Measurements from ENCODE around the gene WBP1.
"Not testable (repeated sequence)": the region's sequence is repeated elsewhere in the genome, so short reads cannot be mapped to it uniquely, and the experiment has no call there.

WBP1 gene

GRCh38 chr2:74474481-74474880 lies 16.2 kb downstream of the WBP1 start:
- TF ChIP-seq, protein P1, sequence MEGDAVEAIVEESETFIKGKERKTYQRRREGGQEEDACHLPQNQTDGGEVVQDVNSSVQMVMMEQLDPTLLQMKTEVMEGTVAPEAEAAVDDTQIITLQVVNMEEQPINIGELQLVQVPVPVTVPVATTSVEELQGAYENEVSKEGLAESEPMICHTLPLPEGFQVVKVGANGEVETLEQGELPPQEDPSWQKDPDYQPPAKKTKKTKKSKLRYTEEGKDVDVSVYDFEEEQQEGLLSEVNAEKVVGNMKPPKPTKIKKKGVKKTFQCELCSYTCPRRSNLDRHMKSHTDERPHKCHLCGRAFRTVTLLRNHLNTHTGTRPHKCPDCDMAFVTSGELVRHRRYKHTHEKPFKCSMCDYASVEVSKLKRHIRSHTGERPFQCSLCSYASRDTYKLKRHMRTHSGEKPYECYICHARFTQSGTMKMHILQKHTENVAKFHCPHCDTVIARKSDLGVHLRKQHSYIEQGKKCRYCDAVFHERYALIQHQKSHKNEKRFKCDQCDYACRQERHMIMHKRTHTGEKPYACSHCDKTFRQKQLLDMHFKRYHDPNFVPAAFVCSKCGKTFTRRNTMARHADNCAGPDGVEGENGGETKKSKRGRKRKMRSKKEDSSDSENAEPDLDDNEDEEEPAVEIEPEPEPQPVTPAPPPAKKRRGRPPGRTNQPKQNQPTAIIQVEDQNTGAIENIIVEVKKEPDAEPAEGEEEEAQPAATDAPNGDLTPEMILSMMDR (IDR thresholded peaks at IDR 0.05; ENCODE audit: insufficient read depth, low read length, poor library complexity, severe bottlenecking): no peak
- DNase-seq (ENCODE audit: extremely low read depth, insufficient read length): no peak
- H3K36me3 ChIP-seq (ENCODE audit: control insufficient read depth, insufficient read depth, low read length): peaks cover 8% of the 10 kb centered on the region

GRCh38 chr2:74474899-74475298 lies 16.7 kb downstream of the WBP1 start:
- no peaks in the 10 kb centered on the region for H3K27me3 ChIP-seq (replicated peaks; ENCODE audit: control insufficient read depth, insufficient read depth, low read length)
- TF ChIP-seq, protein P1 (IDR thresholded peaks at IDR 0.05; ENCODE audit: insufficient read depth, low read length, poor library complexity, severe bottlenecking): peak; percentile 29
- no peak overlapping the region for H3K4me3 ChIP-seq (replicated peaks; ENCODE audit: low read depth, low read length)
- DNase-seq (ENCODE audit: extremely low read depth, insufficient read length): no peak
- peaks cover 8% of the 10 kb centered on the region for H3K36me3 ChIP-seq (ENCODE audit: control insufficient read depth, insufficient read depth, low read length)

More at GRCh38 chr2:74474481-74474880, 16.2 kb downstream of the WBP1 start:
- no peaks in the 10 kb centered on the region for H3K27me3 ChIP-seq (replicated peaks; ENCODE audit: control insufficient read depth, insufficient read depth, low read length)
- H3K4me3 ChIP-seq (replicated peaks; ENCODE audit: low read depth, low read length): no peak overlapping the region

- TF ChIP-seq, protein P1 (IDR thresholded peaks at IDR 0.05; ENCODE audit: insufficient read depth, low read length, poor library complexity, severe bottlenecking): no peak
- no peak for DNase-seq (ENCODE audit: extremely low read depth, insufficient read length)
- Histone ChIP-seq H3K27me3 (replicated peaks; ENCODE audit: control insufficient read depth, insufficient read depth, low read length) (no peaks in the 10 kb centered on the region), H3K4me3 (replicated peaks; ENCODE audit: low read depth, low read length) (peak overlapping the region; percentile 94), H3K36me3 (ENCODE audit: control insufficient read depth, insufficient read depth, low read length) (peaks cover 4% of the 10 kb centered on the region)
Observed at GRCh38 chr2:74481431-74481830, 23.2 kb downstream of the WBP1 start.

DNA sequence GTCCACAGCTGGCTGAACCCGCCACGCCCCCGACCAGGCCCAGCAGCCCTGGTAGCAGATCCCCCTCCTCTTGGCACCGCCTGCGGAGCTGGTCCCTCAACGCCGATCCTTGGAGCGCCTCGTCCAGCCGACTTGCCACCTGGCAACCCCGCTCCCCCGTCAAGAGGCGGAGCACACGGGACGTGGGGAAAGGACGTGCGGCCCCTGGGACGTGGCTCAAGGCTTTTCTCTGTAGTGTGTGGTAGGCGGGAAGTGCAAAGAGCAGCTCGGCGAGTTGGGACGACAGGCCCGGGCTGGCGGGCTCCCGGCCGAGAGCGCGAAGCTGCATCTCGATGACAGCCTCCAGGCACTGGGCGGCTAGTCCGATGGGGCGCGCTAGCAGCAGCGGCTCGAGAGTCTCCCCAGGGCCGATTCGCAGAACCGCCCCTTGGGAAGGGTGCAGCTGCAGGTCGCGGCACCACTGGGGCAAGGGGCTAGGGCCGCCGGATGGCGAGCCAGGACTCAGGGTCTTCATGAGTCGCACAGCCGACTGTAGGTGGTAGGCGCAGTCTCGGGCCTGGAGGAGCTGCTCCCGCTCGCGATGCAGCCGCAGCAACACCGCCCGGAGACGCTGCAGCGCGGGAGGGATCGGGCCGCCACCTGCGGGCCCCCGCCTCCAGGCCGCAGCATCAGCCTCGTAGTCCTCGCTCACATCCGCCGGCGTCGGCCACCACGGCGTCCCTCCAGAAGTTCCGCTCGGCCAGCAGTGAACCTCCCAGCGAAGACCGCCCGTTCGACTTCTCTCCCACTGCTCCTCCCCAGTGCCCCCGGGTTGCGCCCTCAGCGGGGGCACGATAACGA lies 23.9 kb downstream of the WBP1 start:
- TF ChIP-seq, protein P1 (IDR thresholded peaks at IDR 0.05; ENCODE audit: insufficient read depth, low read length, poor library complexity, severe bottlenecking): no peak
- H3K27me3 ChIP-seq (replicated peaks; ENCODE audit: control insufficient read depth, insufficient read depth, low read length): no peaks in the 10 kb centered on the region
- peak; percentile 85 for DNase-seq (ENCODE audit: extremely low read depth, insufficient read length)
- H3K4me3 ChIP-seq (replicated peaks; ENCODE audit: low read depth, low read length): peak overlapping the region; percentile 94
- H3K36me3 ChIP-seq (ENCODE audit: control insufficient read depth, insufficient read depth, low read length): peaks cover 4% of the 10 kb centered on the region

DNA sequence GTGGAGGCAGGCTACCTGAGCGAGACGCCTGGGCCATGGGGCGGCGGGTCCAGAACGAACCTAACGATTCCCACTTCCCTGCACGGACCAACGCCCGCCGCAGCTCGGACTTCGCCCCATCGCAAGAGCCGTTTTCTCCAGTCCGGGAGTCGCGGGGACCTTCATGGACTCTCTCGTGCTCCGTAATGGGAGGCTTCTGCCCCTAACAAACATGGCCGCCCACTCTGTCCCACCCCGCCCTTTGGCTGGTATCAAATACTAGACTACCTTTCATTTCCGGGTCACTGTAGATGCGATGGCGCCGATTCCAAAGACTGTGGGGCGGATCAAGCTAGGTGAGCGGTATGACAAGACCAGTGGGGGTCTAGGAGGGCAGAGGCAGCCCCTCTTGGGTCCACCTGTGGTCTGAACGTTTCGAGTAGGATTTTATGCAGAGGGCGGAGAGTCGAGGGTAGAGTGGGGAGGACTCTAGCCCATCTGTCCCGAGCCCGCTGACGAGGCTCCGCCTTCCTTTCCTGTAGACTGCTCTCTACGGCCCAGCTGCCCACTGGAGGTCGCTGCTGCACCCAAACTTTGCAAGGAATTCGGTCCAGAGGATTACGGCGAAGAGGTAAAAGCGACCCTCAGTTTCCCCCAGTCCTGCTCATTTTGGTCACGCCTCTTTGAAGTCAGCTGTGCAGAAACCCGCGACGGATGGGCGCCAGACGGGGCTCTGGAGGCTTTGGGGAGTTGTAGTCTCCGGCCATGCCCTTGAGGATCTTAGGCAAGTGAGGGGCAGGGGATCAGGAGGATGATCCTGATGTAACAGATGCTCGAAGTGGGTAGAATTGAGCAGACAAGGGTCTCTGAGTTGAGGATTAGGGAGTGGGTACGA lies 24.8 kb downstream of the WBP1 start, which contains the start of the genes CCDC142 and TTC31:
Gene CCDC142 (minus strand): TSS at position 198 of the 874 bp plus-strand sequence. CDS start 161 bp downstream, at position 37.
Gene TTC31 (plus strand): TSS at position 281 of the 874 bp plus-strand sequence. CDS start 15 bp downstream, at position 296.
- peak; percentile 90 for DNase-seq (ENCODE audit: extremely low read depth, insufficient read length)
- TF ChIP-seq, protein P1 (IDR thresholded peaks at IDR 0.05; ENCODE audit: insufficient read depth, low read length, poor library complexity, severe bottlenecking): peak; percentile 89
- H3K36me3 ChIP-seq (ENCODE audit: control insufficient read depth, insufficient read depth, low read length): peaks cover 2% of the 10 kb centered on the region

GRCh38 chr2:74483675-74484164 lies 25.5 kb downstream of the WBP1 start:
- H3K4me3 ChIP-seq (replicated peaks; ENCODE audit: low read depth, low read length): peak overlapping the region; percentile 94
- H3K36me3 ChIP-seq (ENCODE audit: control insufficient read depth, insufficient read depth, low read length); DNase-seq (ENCODE audit: extremely low read depth, insufficient read length); H3K27me3 ChIP-seq (replicated peaks; ENCODE audit: control insufficient read depth, insufficient read depth, low read length): not testable (repeated sequence)

More for the DNA sequence above, 24.8 kb downstream of the WBP1 start, which contains the start of the genes CCDC142 and TTC31:
- H3K27me3 ChIP-seq (replicated peaks; ENCODE audit: control insufficient read depth, insufficient read depth, low read length): no peaks in the 10 kb centered on the region
- peak within 1 kb of the TSS; percentile 94 for H3K4me3 ChIP-seq (replicated peaks; ENCODE audit: low read depth, low read length)

Measured in GM06990 (cell line).